Colonic mucosa (tissue), 4 donors: Measurements from ENCODE around the gene STAT3. TPM values are rescaled to one million over a fixed set of nuclear protein-coding genes. Genes with fewer than 3 reads are reported as not detected.

Experiments used
- DNase-seq: peaks from one replicate; pipeline ENCODE4 v3.0.0-alpha.2; 2020
- H3K27ac ChIP-seq: fragments of 200-600 bp; one replicate; pipeline ENCODE4 v1.8.0; 2021
- H3K27me3 ChIP-seq: fragments of 200-600 bp; one replicate; pipeline ENCODE4 v1.8.0; 2021
- H3K36me3 ChIP-seq: fragments of 200-600 bp; one replicate; pipeline ENCODE4 v1.8.0; 2021
- H3K4me1 ChIP-seq: fragments of 200-600 bp; one replicate; pipeline ENCODE4 v1.8.0; 2021; ENCODE audit warnings: mild to moderate bottlenecking
- H3K4me3 ChIP-seq: fragments of 200-600 bp; one replicate; pipeline ENCODE4 v1.8.0; 2021
- H3K9ac ChIP-seq, 2 donors: one replicate each; pipeline ENCODE4 v1.7.0; 2013; ENCODE audit warnings: control low read depth in 2 of 2, low read depth in 2 of 2, low read length in 2 of 2
- H3K9me3 ChIP-seq: fragments of 200-600 bp; one replicate; pipeline ENCODE4 v1.8.0; 2021
- CTCF ChIP-seq: fragments of 200-600 bp; IDR thresholded peaks from one replicate; pipeline ENCODE4 v1.8.0; 2022; ENCODE audit warnings: antibody characterized with exemption, mild to moderate bottlenecking
- intact Hi-C: fragments of 100-400 bp; cut with DNase I; formaldehyde crosslinking; loops from one replicate; pipeline ENCODE4 v1.14.1; 2022
- total RNA-seq, 2 donors: library from RNA; stranded (reverse); fragmentation: NEBNext Ultra II Directional in 1 of 2; extraction: Animal tissue kit (Norgen Biotek cat#: 25700) in 1 of 2; gene quantifications; one replicate each; pipeline ENCODE4 v1.2.1, GENCODE V29; 2021
- donor health status: healthy.
- donor health status: DM: no; HTN: no; CAD: no.
- donor health status: DM: no; HTN: no; CAD: no.

The STAT3 gene
- total RNA-seq, 2 donors from 2014 or later, result 137 to 216 TPM

GRCh38 chr17:42358434-42358833 lies 29.8 kb downstream of the STAT3 start:
- Histone ChIP-seq H3K9me3 (no peaks in the 10 kb centered on the region), H3K9ac (no peak overlapping the region), H3K4me3 (no peak overlapping the region), H3K27ac (no peak overlapping the region), H3K4me1 (peaks cover 14% of the 10 kb centered on the region), H3K36me3 (no peaks in the 10 kb centered on the region), H3K27me3 (no peaks in the 10 kb centered on the region)
- intact Hi-C loops, result no loop called here
- DNase-seq, result no peak
- no peak for TF ChIP-seq CTCF

- no peak overlapping the region for H3K4me3 ChIP-seq
- H3K4me1 ChIP-seq, result no peaks in the 10 kb centered on the region
- no peaks in the 10 kb centered on the region for H3K27me3 ChIP-seq
- no peaks in the 10 kb centered on the region for H3K9me3 ChIP-seq
- no peaks in the 10 kb centered on the region for H3K36me3 ChIP-seq
- H3K9ac ChIP-seq, result no peak overlapping the region
- intact Hi-C loops, result no loop called here
- no peak for TF ChIP-seq CTCF
- H3K27ac ChIP-seq, result no peak overlapping the region
- no peak for DNase-seq
Measured at GRCh38 chr17:42354956-42355843, 33.0 kb downstream of the STAT3 start.

- no peak overlapping the region for H3K4me3 ChIP-seq
- no peaks in the 10 kb centered on the region for H3K27me3 ChIP-seq
- no peak for TF ChIP-seq CTCF
- peaks cover 12% of the 10 kb centered on the region for H3K36me3 ChIP-seq
- H3K27ac ChIP-seq, result no peak overlapping the region
- intact Hi-C loops, result no loop called here
- no peaks in the 10 kb centered on the region for H3K9me3 ChIP-seq
- DNase-seq, result no peak
- no peaks in the 10 kb centered on the region for H3K4me1 ChIP-seq
- no peak overlapping the region for H3K9ac ChIP-seq
Measured at GRCh38 chr17:42348104-42348503, 40.1 kb downstream of the STAT3 start.

GRCh38 chr17:42347606-42348005 lies 40.6 kb downstream of the STAT3 start:
- Histone ChIP-seq H3K4me1 (no peaks in the 10 kb centered on the region), H3K4me3 (no peak overlapping the region), H3K9me3 (no peaks in the 10 kb centered on the region), H3K36me3 (peaks cover 13% of the 10 kb centered on the region), H3K27me3 (no peaks in the 10 kb centered on the region), H3K27ac (no peak overlapping the region), H3K9ac (no peak overlapping the region)
- no peak for DNase-seq
- no peak for TF ChIP-seq CTCF
- intact Hi-C loops, result no loop called here

GRCh38 chr17:42347198-42347597 lies 41.0 kb downstream of the STAT3 start:
- TF ChIP-seq CTCF, result no peak
- Histone ChIP-seq H3K9me3 (no peaks in the 10 kb centered on the region), H3K27me3 (no peaks in the 10 kb centered on the region), H3K4me3 (no peak overlapping the region), H3K27ac (no peak overlapping the region), H3K4me1 (no peaks in the 10 kb centered on the region), H3K9ac (no peak overlapping the region), H3K36me3 (peaks cover 17% of the 10 kb centered on the region)
- peak; percentile 38 for DNase-seq
- intact Hi-C loops, result no loop called here
